ENCODE measurements around the gene PRAMEF14.
"Not testable (repeated sequence)": the region's sequence is repeated elsewhere in the genome, so short reads cannot be mapped to it uniquely, and the experiment has no call there.

The PRAMEF14 gene

GRCh38 chr1:13389332-13389731 lies 42.4 kb upstream of the PRAMEF14 start, which contains the start of gene PRAMEF17:
Gene PRAMEF17, plus strand, starts transcription at chr1:13389632. Its CDS starts 26 bp downstream, at chr1:13389658.
- not testable (repeated sequence) for H3K79me1 ChIP-seq (ENCODE audit: low read depth, low read length); H2BK5ac ChIP-seq (ENCODE audit: low read length); H2AFZ ChIP-seq (ENCODE audit: low read length); H2BK120ac ChIP-seq (ENCODE audit: low read depth, low read length); H2AK5ac ChIP-seq (ENCODE audit: low read depth, low read length); H4K8ac ChIP-seq (ENCODE audit: low read depth, low read length); H3K4me3 ChIP-seq (ENCODE audit: low read length in 2 of 2); DNase-seq (ENCODE audit: low spot score); H3K18ac ChIP-seq (ENCODE audit: low read length); H3K4me1 ChIP-seq (ENCODE audit: control insufficient read depth in 2 of 2, insufficient read depth in 1 of 2, low read depth in 1 of 2, low read length in 2 of 2); H3K14ac ChIP-seq (ENCODE audit: low read length); H3K9me3 ChIP-seq (replicated peaks in 1 of 2; ENCODE audit: control insufficient read depth in 2 of 2, insufficient read depth in 1 of 2, low read depth in 1 of 2, low read length in 2 of 2); H3K4ac ChIP-seq (ENCODE audit: low read length); H3K36me3 ChIP-seq (replicated peaks in 1 of 2; ENCODE audit: control insufficient read depth in 2 of 2, insufficient read depth in 2 of 2, low read length in 2 of 2); H3K9ac ChIP-seq (ENCODE audit: low read depth, low read length, poor library complexity); H3K4me2 ChIP-seq (ENCODE audit: insufficient read depth, low read length, poor library complexity, severe bottlenecking); H3K27me3 ChIP-seq (ENCODE audit: control insufficient read depth in 3 of 3, insufficient read depth in 3 of 3, low read depth in 1 of 3, low read length in 3 of 3); H4K91ac ChIP-seq (ENCODE audit: low read depth, low read length, poor library complexity); H2BK15ac ChIP-seq (ENCODE audit: low read length); H3K27ac ChIP-seq (replicated peaks; ENCODE audit: low read length); H3K23ac ChIP-seq (ENCODE audit: low read depth, low read length, poor library complexity); H2BK12ac ChIP-seq (ENCODE audit: low read length)

GRCh38 chr1:13380380-13380779 lies 33.4 kb upstream of the PRAMEF14 start:
- not testable (repeated sequence) for H4K8ac ChIP-seq (ENCODE audit: low read depth, low read length); H3K27me3 ChIP-seq (ENCODE audit: control insufficient read depth in 3 of 3, insufficient read depth in 3 of 3, low read depth in 1 of 3, low read length in 3 of 3); H3K4me2 ChIP-seq (ENCODE audit: insufficient read depth, low read length, poor library complexity, severe bottlenecking); H3K4me3 ChIP-seq (ENCODE audit: low read length in 2 of 2); H3K14ac ChIP-seq (ENCODE audit: low read length); H2BK5ac ChIP-seq (ENCODE audit: low read length); DNase-seq (ENCODE audit: low spot score); H3K23ac ChIP-seq (ENCODE audit: low read depth, low read length, poor library complexity); H3K4me1 ChIP-seq (ENCODE audit: control insufficient read depth in 2 of 2, insufficient read depth in 1 of 2, low read depth in 1 of 2, low read length in 2 of 2); H2AFZ ChIP-seq (ENCODE audit: low read length); H4K91ac ChIP-seq (ENCODE audit: low read depth, low read length, poor library complexity); H3K18ac ChIP-seq (ENCODE audit: low read length); H2AK5ac ChIP-seq (ENCODE audit: low read depth, low read length); H3K36me3 ChIP-seq (replicated peaks in 1 of 2; ENCODE audit: control insufficient read depth in 2 of 2, insufficient read depth in 2 of 2, low read length in 2 of 2); H3K4ac ChIP-seq (ENCODE audit: low read length); H2BK12ac ChIP-seq (ENCODE audit: low read length); H2BK15ac ChIP-seq (ENCODE audit: low read length); H2BK120ac ChIP-seq (ENCODE audit: low read depth, low read length); H3K27ac ChIP-seq (replicated peaks; ENCODE audit: low read length); H3K9me3 ChIP-seq (replicated peaks in 1 of 2; ENCODE audit: control insufficient read depth in 2 of 2, insufficient read depth in 1 of 2, low read depth in 1 of 2, low read length in 2 of 2); H3K9ac ChIP-seq (ENCODE audit: low read depth, low read length, poor library complexity); H3K79me1 ChIP-seq (ENCODE audit: low read depth, low read length)
- WGBS, 2 donors (ENCODE audit: extremely low coverage in 2 of 2, insufficient read length in 2 of 2, insufficient replicate concordance in 1 of 2) = no CpG with 5 or more reads among the region's 3 CpGs

GRCh38 chr1:13378983-13379382 lies 32.0 kb upstream of the PRAMEF14 start:
- H3K4me1 ChIP-seq (ENCODE audit: control insufficient read depth in 2 of 2, insufficient read depth in 1 of 2, low read depth in 1 of 2, low read length in 2 of 2); H2AFZ ChIP-seq (ENCODE audit: low read length); DNase-seq (ENCODE audit: low spot score); H3K18ac ChIP-seq (ENCODE audit: low read length); H3K9ac ChIP-seq (ENCODE audit: low read depth, low read length, poor library complexity); H3K27ac ChIP-seq (replicated peaks; ENCODE audit: low read length); H2BK5ac ChIP-seq (ENCODE audit: low read length); H2AK5ac ChIP-seq (ENCODE audit: low read depth, low read length); H3K4me3 ChIP-seq (ENCODE audit: low read length in 2 of 2); H3K79me1 ChIP-seq (ENCODE audit: low read depth, low read length); H3K36me3 ChIP-seq (replicated peaks in 1 of 2; ENCODE audit: control insufficient read depth in 2 of 2, insufficient read depth in 2 of 2, low read length in 2 of 2); H3K27me3 ChIP-seq (ENCODE audit: control insufficient read depth in 3 of 3, insufficient read depth in 3 of 3, low read depth in 1 of 3, low read length in 3 of 3); H3K23ac ChIP-seq (ENCODE audit: low read depth, low read length, poor library complexity); H2BK120ac ChIP-seq (ENCODE audit: low read depth, low read length); H4K8ac ChIP-seq (ENCODE audit: low read depth, low read length); H3K9me3 ChIP-seq (replicated peaks in 1 of 2; ENCODE audit: control insufficient read depth in 2 of 2, insufficient read depth in 1 of 2, low read depth in 1 of 2, low read length in 2 of 2); H4K91ac ChIP-seq (ENCODE audit: low read depth, low read length, poor library complexity); H3K14ac ChIP-seq (ENCODE audit: low read length); H3K4ac ChIP-seq (ENCODE audit: low read length); H2BK15ac ChIP-seq (ENCODE audit: low read length); H2BK12ac ChIP-seq (ENCODE audit: low read length); H3K4me2 ChIP-seq (ENCODE audit: insufficient read depth, low read length, poor library complexity, severe bottlenecking): not testable (repeated sequence)
- no CpG with 5 or more reads among the region's 3 CpGs for WGBS, 2 donors (ENCODE audit: extremely low coverage in 2 of 2, insufficient read length in 2 of 2, insufficient replicate concordance in 1 of 2)

GRCh38 chr1:13368544-13368943 lies 21.6 kb upstream of the PRAMEF14 start:
- H3K4me2 ChIP-seq (ENCODE audit: insufficient read depth, low read length, poor library complexity, severe bottlenecking); DNase-seq (ENCODE audit: low spot score); H3K79me1 ChIP-seq (ENCODE audit: low read depth, low read length); H2BK12ac ChIP-seq (ENCODE audit: low read length); H3K14ac ChIP-seq (ENCODE audit: low read length); H3K4me1 ChIP-seq (ENCODE audit: control insufficient read depth in 2 of 2, insufficient read depth in 1 of 2, low read depth in 1 of 2, low read length in 2 of 2); H3K9ac ChIP-seq (ENCODE audit: low read depth, low read length, poor library complexity); H3K27me3 ChIP-seq (ENCODE audit: control insufficient read depth in 3 of 3, insufficient read depth in 3 of 3, low read depth in 1 of 3, low read length in 3 of 3); H3K9me3 ChIP-seq (replicated peaks in 1 of 2; ENCODE audit: control insufficient read depth in 2 of 2, insufficient read depth in 1 of 2, low read depth in 1 of 2, low read length in 2 of 2); H3K4me3 ChIP-seq (ENCODE audit: low read length in 2 of 2); H3K4ac ChIP-seq (ENCODE audit: low read length); H2BK120ac ChIP-seq (ENCODE audit: low read depth, low read length); H2BK15ac ChIP-seq (ENCODE audit: low read length); H2AFZ ChIP-seq (ENCODE audit: low read length); H3K27ac ChIP-seq (replicated peaks; ENCODE audit: low read length); H4K91ac ChIP-seq (ENCODE audit: low read depth, low read length, poor library complexity); H4K8ac ChIP-seq (ENCODE audit: low read depth, low read length); H2AK5ac ChIP-seq (ENCODE audit: low read depth, low read length); H3K18ac ChIP-seq (ENCODE audit: low read length); H3K36me3 ChIP-seq (replicated peaks in 1 of 2; ENCODE audit: control insufficient read depth in 2 of 2, insufficient read depth in 2 of 2, low read length in 2 of 2); H3K23ac ChIP-seq (ENCODE audit: low read depth, low read length, poor library complexity); H2BK5ac ChIP-seq (ENCODE audit: low read length): not testable (repeated sequence)
- WGBS, 2 donors (ENCODE audit: extremely low coverage in 2 of 2, insufficient read length in 2 of 2, insufficient replicate concordance in 1 of 2) = no CpG with 5 or more reads among the region's 4 CpGs
